Endothelial cell of umbilical vein (primary cell): Measurements from ENCODE around the gene TTLL9.

Source experiments
- EZH2 ChIP-seq: IDR thresholded peaks from 2 replicates; pipeline ENCODE4 v1.6.1; 2012; ENCODE audit warnings: borderline replicate concordance, low read depth, mild to moderate bottlenecking, moderate library complexity, low read length, inconsistent platforms; ENCODE audit not compliant: severe bottlenecking
- FOS ChIP-seq: IDR thresholded peaks from 2 replicates; pipeline ENCODE4 v1.6.1; 2011; ENCODE audit warnings: mild to moderate bottlenecking, low read length, moderate library complexity, borderline replicate concordance; ENCODE audit not compliant: insufficient read depth
- JUN ChIP-seq: IDR thresholded peaks from 2 replicates; pipeline ENCODE4 v1.6.1; 2011; ENCODE audit warnings: borderline replicate concordance, low read depth; ENCODE audit not compliant: insufficient read length, insufficient read depth
- MYC ChIP-seq: IDR thresholded peaks from one replicate; pipeline ENCODE4 v1.6.1; 2011; ENCODE audit warnings: mild to moderate bottlenecking, low read depth, low read length
- POLR2A ChIP-seq: IDR thresholded peaks from 2 replicates; pipeline ENCODE4 v1.6.1; 2012; ENCODE audit warnings: low read depth, mild to moderate bottlenecking, control low read depth, low read length
- POLR2AphosphoS5 ChIP-seq: IDR thresholded peaks from 2 replicates; pipeline ENCODE4 v1.6.1; 2012; ENCODE audit warnings: low read depth, mild to moderate bottlenecking, control low read depth, low read length, moderate library complexity; ENCODE audit not compliant: insufficient read depth
- TF ChIP-seq, protein P1 (sequence below), 2 donors: IDR thresholded peaks; 1 replicate in 1 of 2; 2 replicates in 1 of 2; pipeline ENCODE4 v1.5.1; 2011; ENCODE audit warnings: low read length in 2 of 2, mild to moderate bottlenecking in 2 of 2, moderate library complexity in 2 of 2, control low read depth in 1 of 2, inconsistent platforms in 1 of 2, low read depth in 1 of 2; ENCODE audit not compliant: insufficient read depth in 1 of 2; ENCODE audit errors: extremely low read depth in 1 of 2
- TF ChIP-seq, protein P2 (sequence below): IDR thresholded peaks from 2 replicates; pipeline ENCODE4 v1.6.1; 2011; ENCODE audit not compliant: insufficient read depth, insufficient read length

DNA sequence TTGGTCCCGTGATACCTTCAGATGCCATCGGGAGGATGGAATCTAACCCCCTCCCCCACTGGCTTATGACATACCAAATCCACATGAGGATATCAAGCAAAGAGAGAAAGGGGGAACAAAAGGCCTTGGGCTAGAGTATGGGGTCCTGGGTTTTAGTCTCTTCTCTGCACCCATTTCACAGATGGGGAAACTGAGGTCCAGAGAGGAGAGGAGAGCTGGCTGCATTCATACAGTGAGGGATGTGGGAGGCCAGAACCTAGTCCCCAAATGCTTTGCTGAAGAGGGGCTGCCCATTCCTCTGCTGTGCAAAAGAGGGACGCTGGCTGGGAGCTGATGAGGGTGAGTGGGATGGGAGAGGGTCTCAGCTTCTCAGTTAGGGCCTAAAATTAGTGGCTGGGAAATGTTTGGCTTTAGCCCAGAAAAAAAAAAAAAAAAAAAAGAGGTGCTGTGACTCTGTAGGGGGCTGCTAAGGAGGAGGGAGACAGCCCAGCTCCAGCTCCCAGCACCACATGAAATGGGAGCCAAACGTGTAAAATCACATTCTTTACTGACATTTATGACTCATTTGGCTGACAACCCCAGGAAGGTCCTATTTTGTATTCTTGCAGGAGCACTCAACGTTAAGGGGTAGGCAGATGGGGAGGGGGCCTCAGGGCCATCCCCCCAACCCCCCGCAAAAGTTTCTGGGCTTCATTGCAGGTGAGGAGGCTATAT, 109.4 kb downstream of the TTLL9 start:
- no peak for TF ChIP-seq FOS
- TF ChIP-seq JUN: no peak
- TF ChIP-seq, protein P1, sequence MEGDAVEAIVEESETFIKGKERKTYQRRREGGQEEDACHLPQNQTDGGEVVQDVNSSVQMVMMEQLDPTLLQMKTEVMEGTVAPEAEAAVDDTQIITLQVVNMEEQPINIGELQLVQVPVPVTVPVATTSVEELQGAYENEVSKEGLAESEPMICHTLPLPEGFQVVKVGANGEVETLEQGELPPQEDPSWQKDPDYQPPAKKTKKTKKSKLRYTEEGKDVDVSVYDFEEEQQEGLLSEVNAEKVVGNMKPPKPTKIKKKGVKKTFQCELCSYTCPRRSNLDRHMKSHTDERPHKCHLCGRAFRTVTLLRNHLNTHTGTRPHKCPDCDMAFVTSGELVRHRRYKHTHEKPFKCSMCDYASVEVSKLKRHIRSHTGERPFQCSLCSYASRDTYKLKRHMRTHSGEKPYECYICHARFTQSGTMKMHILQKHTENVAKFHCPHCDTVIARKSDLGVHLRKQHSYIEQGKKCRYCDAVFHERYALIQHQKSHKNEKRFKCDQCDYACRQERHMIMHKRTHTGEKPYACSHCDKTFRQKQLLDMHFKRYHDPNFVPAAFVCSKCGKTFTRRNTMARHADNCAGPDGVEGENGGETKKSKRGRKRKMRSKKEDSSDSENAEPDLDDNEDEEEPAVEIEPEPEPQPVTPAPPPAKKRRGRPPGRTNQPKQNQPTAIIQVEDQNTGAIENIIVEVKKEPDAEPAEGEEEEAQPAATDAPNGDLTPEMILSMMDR (IDR thresholded peaks at IDR 0.05; ENCODE audit: extremely low read depth in 1 of 2, insufficient read depth in 1 of 2, low read depth in 1 of 2, low read length in 2 of 2): no peak
- TF ChIP-seq POLR2A: no peak
- TF ChIP-seq EZH2: no peak
- TF ChIP-seq POLR2AphosphoS5: no peak
- TF ChIP-seq, protein P2, sequence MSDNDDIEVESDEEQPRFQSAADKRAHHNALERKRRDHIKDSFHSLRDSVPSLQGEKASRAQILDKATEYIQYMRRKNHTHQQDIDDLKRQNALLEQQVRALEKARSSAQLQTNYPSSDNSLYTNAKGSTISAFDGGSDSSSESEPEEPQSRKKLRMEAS: no peak
- no peak for TF ChIP-seq MYC
